ENCODE measurements around the gene WDR55. TPM values are rescaled to one million over a fixed set of nuclear protein-coding genes. Genes with fewer than 3 reads are reported as not detected.

Gene WDR55
- total RNA-seq, 4 donors from 2014 or later: 24.2 to 29.5 (median 25.4) TPM

- Histone ChIP-seq H3K4me1 (peaks cover 6 to 37% (median 19%) of the 10 kb centered on the region in 3 donors), H3K4me3 (peak within 1 kb of the TSS; percentile 48 to 70 (median 52)), H3K27me3 (no peaks in the 10 kb centered on the region), H3K36me3 (no peaks in the 10 kb centered on the region), H3K9me3 (no peaks in the 10 kb centered on the region), H3K27ac (peak within 1 kb of the TSS; percentile 68 to 88 (median 76))
- no peak for DNase-seq
- TF ChIP-seq POLR2A (IDR thresholded peaks at IDR 0.05) (peak in 2 of 4 donors; percentile 34 to 44), CTCF (IDR thresholded peaks at IDR 0.05) (no peak)
- 5 to 7% methylated on average over 15 to 16 of the region's 16 CpGs for WGBS, 2 donors
- intact Hi-C loops (cut with DNase I): loop anchor here (10.0 kb wide), 1 partner anchor 258 kb away; no protein-coding TSS in a partner anchor
These were observed 31.7 kb upstream of the WDR55 start, which contains the start of gene CD14 for GRCh38 chr5:140633021-140633471. TSS of gene CD14 (minus strand) at chr5:140633175. CDS start at chr5:140633071, 104 bp downstream.

GRCh38 chr5:140633501-140633900, 31.2 kb upstream of the WDR55 start:
- Histone ChIP-seq H3K9me3 (no peaks in the 10 kb centered on the region), H3K4me1 (peaks cover 6 to 40% (median 19%) of the 10 kb centered on the region in 3 donors), H3K27me3 (no peaks in the 10 kb centered on the region), H3K27ac (peak overlapping the region in 3 of 4 donors; percentile 68 to 88 (median 76)), H3K4me3 (peak overlapping the region in 3 of 4 donors; percentile 50 to 70 (median 55)), H3K36me3 (no peaks in the 10 kb centered on the region)
- intact Hi-C loops (cut with DNase I): loop anchor here (10.0 kb wide), 1 partner anchor 259 kb away; no protein-coding TSS in a partner anchor
- WGBS, 2 donors: 66 to 100% methylated on average over 2 of the region's 2 CpGs
- TF ChIP-seq CTCF (IDR thresholded peaks at IDR 0.05): no peak
- no peak for TF ChIP-seq POLR2A (IDR thresholded peaks at IDR 0.05)
- DNase-seq: no peak

GRCh38 chr5:140634103-140634502, 30.6 kb upstream of the WDR55 start:
- no peaks in the 10 kb centered on the region for H3K9me3 ChIP-seq
- no peak for TF ChIP-seq POLR2A (IDR thresholded peaks at IDR 0.05)
- TF ChIP-seq CTCF (IDR thresholded peaks at IDR 0.05): no peak
- H3K4me3 ChIP-seq: no peak overlapping the region
- 45 to 59% methylated on average over 3 of the region's 3 CpGs for WGBS, 2 donors
- peaks cover 11 to 45% (median 24%) of the 10 kb centered on the region in 3 donors for H3K4me1 ChIP-seq
- DNase-seq: no peak
- intact Hi-C loops (cut with DNase I): loop anchor here (10.0 kb wide), 1 partner anchor 259 kb away; no protein-coding TSS in a partner anchor
- no peaks in the 10 kb centered on the region for H3K27me3 ChIP-seq
- peak overlapping the region in 2 of 4 donors; percentile 6 to 41 for H3K27ac ChIP-seq
- H3K36me3 ChIP-seq: no peaks in the 10 kb centered on the region

- Histone ChIP-seq H3K36me3 (no peaks in the 10 kb centered on the region), H3K9me3 (no peaks in the 10 kb centered on the region), H3K27ac (peak overlapping the region in 1 of 4 donors; percentile 42), H3K4me3 (no peak overlapping the region), H3K4me1 (peaks cover 17 to 56% (median 31%) of the 10 kb centered on the region in 3 donors), H3K27me3 (no peaks in the 10 kb centered on the region)
- TF ChIP-seq POLR2A (IDR thresholded peaks at IDR 0.05) (no peak), CTCF (IDR thresholded peaks at IDR 0.05) (no peak)
- intact Hi-C loops (cut with DNase I): loop anchor here (10.0 kb wide), 1 partner anchor 261 kb away; no protein-coding TSS in a partner anchor
- WGBS, 2 donors: 86 to 90% methylated on average over 7 of the region's 8 CpGs
- DNase-seq: no peak
These were observed 29.1 kb upstream of the WDR55 start for GRCh38 chr5:140635291-140636257.

Data from esophagus squamous epithelium (tissue), 5 donors.